ENCODE data around the gene AMPH. TPM values are rescaled to one million over a fixed set of nuclear protein-coding genes. Genes with fewer than 3 reads are reported as not detected.
"Not testable (repeated sequence)": the region's sequence is repeated elsewhere in the genome, so short reads cannot be mapped to it uniquely, and the experiment has no call there.

AMPH gene
- polyA plus RNA-seq, 3 donors: 1.2 to 7.3 (median 2.9) TPM

GRCh38 chr7:38375453-38375852 lies 255.7 kb downstream of the AMPH start:
- 55 to 74% (median 72%) methylated on average over 4 of the region's 4 CpGs for WGBS, 3 donors
- no peak overlapping the region for H3K27ac ChIP-seq (ENCODE audit: low read depth, low read length)

DNA sequence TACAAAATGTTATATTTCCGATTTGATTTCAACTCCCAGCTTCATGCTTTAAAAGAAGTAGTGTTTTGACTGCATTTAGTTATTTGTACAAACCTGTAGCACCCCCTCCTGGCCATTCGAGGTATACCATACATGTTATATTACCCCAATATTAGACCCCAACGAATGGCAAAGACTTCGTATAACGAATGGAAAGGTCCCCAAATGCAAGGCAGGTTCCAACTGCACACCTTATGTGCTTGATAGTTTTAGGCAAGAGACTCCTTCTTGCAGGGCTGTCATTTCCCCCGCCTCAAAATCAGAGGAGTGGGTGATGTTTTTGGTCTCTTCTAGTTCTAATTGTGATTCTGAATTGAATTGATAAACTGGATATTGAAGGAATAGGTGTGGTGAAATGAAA lies 256.7 kb downstream of the AMPH start:
- no peak overlapping the region for H3K27ac ChIP-seq (ENCODE audit: low read depth, low read length)
- WGBS, 3 donors: 29 to 46% (median 31%) methylated on average over 6 of the region's 6 CpGs

DNA sequence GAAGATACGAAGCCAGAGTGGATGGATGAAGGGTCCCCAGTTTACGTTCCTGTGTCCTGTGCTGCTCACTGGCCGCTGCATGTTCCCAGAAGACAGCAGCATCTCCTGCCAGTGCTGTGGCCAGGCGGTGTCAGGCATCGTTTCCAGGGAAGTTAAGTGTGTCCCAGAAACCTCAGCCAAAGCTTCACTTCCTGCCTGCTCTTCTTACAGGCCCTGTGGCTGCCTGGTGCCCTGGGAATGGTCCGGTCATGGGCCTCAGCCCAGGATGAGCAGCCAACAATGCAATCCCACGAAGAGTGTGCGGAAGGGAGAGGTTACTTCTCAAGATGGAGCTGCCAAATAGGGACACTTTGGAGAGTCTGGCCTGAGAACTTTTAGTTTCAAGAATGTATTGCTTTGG lies 258.0 kb downstream of the AMPH start:
- 54 to 78% (median 64%) methylated on average over 8 of the region's 8 CpGs for WGBS, 3 donors

DNA sequence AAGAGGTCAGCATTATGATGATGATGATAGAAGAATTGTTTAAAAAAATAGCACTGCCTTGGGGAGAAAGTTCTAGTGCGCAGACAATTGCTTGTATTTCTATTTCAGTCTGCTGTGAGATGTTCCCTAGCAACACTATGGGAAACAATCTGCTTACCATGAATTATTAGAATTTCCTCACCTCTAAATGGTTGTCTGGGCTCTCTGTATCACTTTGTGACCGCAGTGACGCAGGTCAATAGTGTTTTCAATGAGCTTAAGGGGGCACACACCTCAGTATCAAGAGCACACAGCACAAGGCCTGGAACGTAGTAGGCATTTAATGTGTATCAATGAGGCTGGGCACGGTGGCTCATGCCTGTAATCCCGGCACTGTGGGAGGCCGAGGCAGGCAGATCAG lies 258.9 kb downstream of the AMPH start:
- WGBS, 3 donors: 88 to 94% (median 94%) methylated on average over 7 of the region's 7 CpGs
- no peak overlapping the region for H3K27ac ChIP-seq (ENCODE audit: low read depth, low read length)

More for the DNA sequence above, 258.0 kb downstream of the AMPH start:
- no peak overlapping the region for H3K27ac ChIP-seq (ENCODE audit: low read depth, low read length)

DNA sequence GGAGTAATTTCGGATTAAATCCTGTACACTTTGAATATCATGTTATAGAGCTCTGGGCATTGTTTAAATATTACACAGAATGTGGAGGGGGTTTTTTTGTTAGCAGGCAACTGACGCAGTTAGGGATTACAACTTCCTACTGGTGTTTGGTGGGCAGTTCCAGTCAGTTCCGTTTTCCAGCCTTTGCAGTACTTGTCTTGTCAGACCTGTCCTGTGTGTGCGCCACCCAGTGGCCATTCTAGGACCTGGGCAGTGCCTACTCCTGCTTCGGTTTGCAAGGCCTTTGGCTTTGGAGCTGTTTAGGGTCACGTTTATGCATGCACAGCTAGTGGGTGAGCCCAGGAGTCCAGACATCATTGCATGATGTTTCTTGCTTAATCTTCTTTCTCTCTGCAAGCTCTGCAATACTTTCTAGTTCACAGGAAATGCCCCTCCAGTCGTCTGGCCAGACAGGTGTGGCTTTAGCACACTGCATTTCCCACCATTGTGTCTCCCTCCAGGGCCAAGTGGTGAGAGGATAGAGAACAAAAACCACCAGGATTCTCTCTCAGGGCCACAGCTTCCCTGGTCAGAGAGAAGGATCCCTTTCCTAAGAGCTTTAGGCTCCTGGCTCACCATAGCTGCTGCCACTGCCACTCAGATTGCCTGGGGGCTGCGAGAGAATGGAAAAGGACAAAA lies 261.2 kb downstream of the AMPH start:
- no peak overlapping the region for H3K27ac ChIP-seq (ENCODE audit: low read depth, low read length)
- WGBS, 3 donors: 25 to 27% (median 25%) methylated on average over 8 of the region's 8 CpGs

- H3K27ac ChIP-seq (ENCODE audit: low read depth, low read length): no peak overlapping the region
- WGBS, 3 donors: 37 to 44% (median 39%) methylated on average over 5 of the region's 5 CpGs
Observed at GRCh38 chr7:38368191-38368605, 263.0 kb downstream of the AMPH start.

DNA sequence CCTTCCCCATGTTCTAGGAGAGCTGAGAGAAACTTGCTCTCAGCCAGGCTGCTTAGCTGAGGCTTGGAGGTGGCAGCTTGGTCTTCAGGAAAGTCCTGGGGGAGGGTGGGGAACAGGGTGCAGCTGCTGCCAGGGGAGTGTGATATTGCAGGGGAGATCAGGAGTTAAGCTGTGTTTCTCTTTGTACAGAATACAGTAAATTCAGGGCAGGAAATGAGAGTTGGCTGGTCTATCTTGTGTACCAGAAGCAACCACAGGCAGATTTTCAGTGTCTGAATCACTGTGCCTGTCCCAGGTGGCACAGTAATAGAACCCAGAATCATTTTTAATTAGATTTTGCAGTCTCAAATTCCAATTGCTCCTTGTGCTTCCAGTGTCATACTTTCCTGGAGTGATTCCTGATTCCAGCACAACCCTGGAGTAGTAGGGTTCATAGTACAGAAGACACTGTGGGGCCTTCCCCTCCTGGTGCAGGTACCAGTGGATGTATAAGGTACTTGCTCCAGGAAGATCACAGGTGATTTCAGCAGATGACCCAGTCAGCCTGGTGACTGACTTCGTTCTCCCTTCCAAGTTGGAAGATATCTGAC lies 263.8 kb downstream of the AMPH start:
- WGBS, 3 donors: 80 to 92% (median 92%) methylated on average over 1 of the region's 1 CpG
- H3K27ac ChIP-seq (ENCODE audit: low read depth, low read length): no peak overlapping the region

GRCh38 chr7:38363379-38363778 lies 267.8 kb downstream of the AMPH start:
- 16 to 54% (median 37%) methylated on average over 3 of the region's 3 CpGs for WGBS, 3 donors
- H3K27ac ChIP-seq (ENCODE audit: low read depth, low read length): not testable (repeated sequence)

GRCh38 chr7:38362611-38363237 lies 268.4 kb downstream of the AMPH start:
- H3K27ac ChIP-seq (ENCODE audit: low read depth, low read length): not testable (repeated sequence)
- WGBS, 3 donors: 53 to 78% (median 54%) methylated on average over 10 of the region's 10 CpGs

DNA sequence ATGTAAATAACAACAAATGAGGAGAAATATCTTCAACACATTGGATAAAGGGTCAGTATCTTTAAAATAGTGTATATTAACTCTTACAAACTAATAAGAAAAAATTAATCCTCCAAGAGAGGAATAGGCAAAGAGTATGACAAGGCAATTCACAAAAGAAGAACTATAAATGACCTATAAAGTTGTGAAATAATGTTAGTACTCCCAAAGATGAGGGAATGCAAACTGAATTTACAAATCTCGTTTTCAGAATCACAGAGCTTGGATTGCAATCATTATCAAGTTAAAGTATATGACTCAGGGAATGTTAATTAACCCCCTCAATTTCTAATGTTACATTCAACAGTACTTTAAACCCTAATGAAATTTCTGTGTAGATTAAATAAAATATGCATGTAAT lies 270.4 kb downstream of the AMPH start:
- H3K27ac ChIP-seq (ENCODE audit: low read depth, low read length): no peak overlapping the region
- WGBS, 3 donors: 31 to 41% (median 37%) methylated on average over 1 of the region's 1 CpG

DNA sequence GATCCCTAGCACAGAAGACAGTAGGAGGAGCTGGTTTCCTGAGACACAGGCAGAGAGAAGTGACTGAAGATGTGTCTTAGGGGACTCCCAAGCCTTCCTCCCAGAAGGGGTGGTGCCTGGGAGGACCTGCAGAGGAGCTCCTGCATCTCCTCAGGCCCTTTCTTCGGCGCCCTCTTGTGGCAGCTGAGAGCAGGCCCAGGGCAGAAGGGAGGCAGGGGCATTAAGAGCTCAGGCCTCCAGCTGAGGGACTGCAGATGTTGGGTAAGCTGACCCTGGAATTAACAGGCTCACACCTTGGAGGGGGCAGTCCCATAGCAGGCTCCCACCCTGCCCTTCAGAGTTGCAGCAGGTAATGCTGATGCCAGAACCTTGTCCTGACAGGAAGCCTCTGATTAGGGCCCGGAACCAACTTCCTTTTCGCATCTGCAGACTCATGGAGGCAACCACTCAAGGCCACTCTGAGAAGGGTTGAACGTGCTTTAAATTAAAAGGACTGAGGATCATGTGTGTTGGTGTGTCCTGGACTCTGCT lies 272.0 kb downstream of the AMPH start:
- not testable (repeated sequence) for H3K27ac ChIP-seq (ENCODE audit: low read depth, low read length)
- WGBS, 3 donors: 25 to 39% (median 32%) methylated on average over 5 of the region's 5 CpGs

DNA sequence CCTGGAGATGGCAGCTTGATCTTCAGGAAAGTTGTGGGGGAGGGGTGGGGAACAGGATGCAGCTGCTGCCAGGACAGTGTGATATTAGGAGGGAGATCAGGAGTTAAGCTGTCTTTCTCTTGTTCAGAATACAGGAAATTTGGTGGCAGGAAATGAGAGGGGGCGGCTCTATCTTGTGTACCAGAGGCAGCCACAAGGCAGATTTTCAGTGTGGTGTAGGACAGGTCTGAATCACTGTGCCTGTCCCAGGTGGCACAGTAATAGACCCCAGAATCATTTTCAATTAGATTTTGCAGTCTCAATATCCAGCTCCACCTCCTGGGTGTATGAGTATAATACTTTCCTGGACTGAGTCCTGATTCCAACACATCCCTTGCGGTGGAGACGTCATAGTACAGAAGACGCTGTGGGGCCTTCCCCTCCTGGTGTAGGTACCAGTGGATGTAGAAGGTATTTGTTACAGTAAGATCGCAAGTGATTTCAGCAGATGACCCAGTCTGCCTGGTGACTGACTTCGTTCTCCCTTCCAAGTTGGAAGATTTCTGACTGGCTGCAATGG lies 272.8 kb downstream of the AMPH start:
- WGBS, 3 donors: 54 to 79% (median 71%) methylated on average over 6 of the region's 6 CpGs
- H3K27ac ChIP-seq (ENCODE audit: low read depth, low read length): not testable (repeated sequence)

DNA sequence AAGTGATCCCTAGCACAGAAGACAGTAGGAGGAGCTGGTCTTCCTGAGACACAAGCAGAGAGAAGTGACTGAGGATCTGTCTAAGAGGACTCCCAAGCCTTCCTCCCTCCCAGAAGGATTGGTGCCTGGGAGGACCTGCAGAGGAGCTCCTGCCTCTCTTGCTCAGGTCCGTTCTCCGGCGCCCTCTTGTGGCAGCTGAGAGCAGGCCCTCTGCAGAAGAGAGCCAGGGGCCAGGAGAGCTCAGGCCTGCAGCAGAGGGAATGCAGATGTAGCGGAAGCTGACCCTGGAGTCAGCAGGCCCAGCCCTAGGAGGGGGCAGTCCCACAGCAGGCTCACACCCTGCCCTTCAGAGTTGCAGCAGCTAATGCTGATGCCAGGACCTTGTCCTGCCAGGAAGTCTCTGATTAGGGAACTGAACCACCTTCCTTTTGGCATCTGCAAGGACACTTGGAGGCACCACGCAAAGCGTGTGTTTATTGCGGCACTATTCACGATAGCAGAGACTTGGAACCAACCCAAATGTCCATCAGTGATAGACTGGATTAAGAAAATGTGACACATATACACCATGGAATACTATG lies 276.8 kb downstream of the AMPH start:
- 49 to 54% (median 51%) methylated on average over 7 to 8 of the region's 8 CpGs for WGBS, 3 donors
- not testable (repeated sequence) for H3K27ac ChIP-seq (ENCODE audit: low read depth, low read length)

GRCh38 chr7:38353431-38353881 lies 277.7 kb downstream of the AMPH start:
- WGBS, 3 donors: 54 to 78% (median 61%) methylated on average over 5 to 7 of the region's 7 CpGs
- H3K27ac ChIP-seq (ENCODE audit: low read depth, low read length): not testable (repeated sequence)

DNA sequence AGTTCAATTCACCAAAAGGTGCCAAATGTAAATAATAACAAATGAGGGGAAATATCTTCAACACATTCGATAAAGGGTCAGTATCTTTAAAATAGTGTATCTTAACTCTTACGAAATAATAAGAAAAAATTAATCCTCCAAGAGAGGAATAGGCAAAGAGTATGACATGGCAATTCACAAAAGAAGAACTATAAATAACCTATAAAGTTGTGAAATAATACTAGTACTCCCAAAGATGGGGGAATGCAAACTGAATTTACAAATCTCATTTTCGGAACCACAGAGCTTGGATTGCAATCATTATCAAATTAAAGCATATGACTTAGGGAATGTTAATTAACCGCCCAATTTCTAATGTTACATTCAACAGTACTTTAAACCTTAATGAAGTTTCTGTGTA lies 279.6 kb downstream of the AMPH start:
- 77 to 86% (median 78%) methylated on average over 4 of the region's 4 CpGs for WGBS, 3 donors
- no peak overlapping the region for H3K27ac ChIP-seq (ENCODE audit: low read depth, low read length)

GRCh38 chr7:38350777-38351176 lies 280.4 kb downstream of the AMPH start:
- not testable (repeated sequence) for H3K27ac ChIP-seq (ENCODE audit: low read depth, low read length)
- 50 to 70% (median 54%) methylated on average over 2 to 3 of the region's 3 CpGs for WGBS, 3 donors

- 44 to 56% (median 55%) methylated on average over 6 of the region's 6 CpGs for WGBS, 3 donors
- not testable (repeated sequence) for H3K27ac ChIP-seq (ENCODE audit: low read depth, low read length)
Observed at GRCh38 chr7:38349869-38350583, 281.1 kb downstream of the AMPH start.

DNA sequence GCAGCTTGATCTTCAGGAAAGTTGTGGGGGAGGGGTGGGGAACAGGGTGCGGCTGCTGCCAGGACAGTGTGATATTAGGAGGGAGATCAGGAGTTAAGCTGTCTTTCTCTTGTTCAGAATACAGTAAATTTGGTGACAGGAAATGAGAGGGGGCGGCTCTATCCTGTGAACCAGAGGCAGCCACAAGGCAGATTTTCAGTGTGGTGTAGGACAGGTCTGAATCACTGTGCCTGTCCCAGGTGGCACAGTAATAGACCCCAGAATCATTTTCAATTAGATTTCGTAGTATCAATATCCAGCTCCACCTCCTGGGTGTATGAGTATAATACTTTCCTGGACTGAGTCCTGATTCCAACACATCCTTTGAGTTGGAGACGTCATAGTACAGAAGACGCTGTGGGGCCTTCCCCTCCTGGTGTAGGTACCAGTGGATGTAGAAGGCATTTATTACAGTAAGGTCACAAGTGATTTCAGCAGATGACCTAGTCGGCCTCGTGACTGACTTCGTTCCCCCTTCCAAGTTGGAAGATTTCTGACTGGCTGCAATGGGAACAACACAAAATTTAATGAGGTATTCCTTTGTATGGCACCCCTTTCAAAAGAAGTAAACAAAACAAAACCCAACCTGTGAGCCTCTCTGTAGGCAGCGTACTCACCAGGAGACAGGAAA lies 281.9 kb downstream of the AMPH start:
- WGBS, 3 donors: 58 to 80% (median 61%) methylated on average over 8 to 9 of the region's 9 CpGs
- H3K27ac ChIP-seq (ENCODE audit: low read depth, low read length): not testable (repeated sequence)
